ENCODE data around the gene ATP12A.

The ATP12A gene

GRCh38 chr13:24745861-24746617, 65.8 kb downstream of the ATP12A start:
- H3K4me3 Mint-ChIP-seq, result no peak overlapping the region
- no peak overlapping the region for H3K27ac Mint-ChIP-seq (ENCODE audit: low read depth)
- no peaks in the 10 kb centered on the region for H3K9me3 Mint-ChIP-seq
- DNase-seq (ENCODE audit: low spot score in 2 of 2) (no peak), ATAC-seq (replicated peaks; ENCODE audit: extremely low read depth, poor library complexity, severe bottlenecking) (no peak)
- H3K4me1 Mint-ChIP-seq, result peaks cover 6% of the 10 kb centered on the region
- peaks cover 77% of the 10 kb centered on the region for H3K27me3 Mint-ChIP-seq
- H3K36me3 Mint-ChIP-seq (ENCODE audit: insufficient read depth), result no peaks in the 10 kb centered on the region

DNA sequence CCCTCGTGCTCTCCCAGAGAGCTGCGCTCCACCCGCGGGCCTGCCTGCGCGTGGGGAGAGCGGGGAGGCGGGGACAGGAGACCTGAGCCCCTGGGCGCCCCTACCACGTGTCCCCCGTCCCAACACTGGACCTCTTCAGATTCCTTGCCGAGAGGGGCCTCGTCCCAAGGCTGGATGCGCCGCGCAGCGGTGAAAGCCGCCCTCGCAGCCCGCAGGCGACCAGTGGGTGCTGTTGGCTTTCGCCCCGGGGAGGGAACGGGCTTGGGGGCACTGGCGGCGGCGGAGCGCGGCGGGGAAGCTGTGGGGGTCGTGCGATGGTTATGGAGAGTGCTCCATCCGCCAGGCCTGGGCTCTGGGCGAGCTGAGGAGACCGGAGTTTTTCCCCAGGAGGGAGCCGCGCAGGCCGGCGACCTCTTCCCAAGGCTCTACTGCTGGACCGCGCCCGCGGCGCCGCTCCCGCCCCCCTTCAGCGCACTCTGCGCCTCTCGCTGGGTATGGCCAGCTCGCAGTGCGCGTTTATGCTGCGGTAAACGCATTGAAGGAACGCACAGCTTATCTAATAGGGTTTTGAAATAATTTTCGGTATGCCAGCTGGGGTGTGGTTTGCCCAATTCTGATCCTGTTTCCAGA, 66.5 kb downstream of the ATP12A start:
- Mint-ChIP-seq H3K4me3 (peak overlapping the region; percentile 65), H3K27ac (ENCODE audit: low read depth) (no peak overlapping the region), H3K36me3 (ENCODE audit: insufficient read depth) (no peaks in the 10 kb centered on the region), H3K27me3 (peaks cover 84% of the 10 kb centered on the region), H3K9me3 (no peaks in the 10 kb centered on the region), H3K4me1 (peaks cover 6% of the 10 kb centered on the region)
- DNase-seq (ENCODE audit: low spot score in 2 of 2), result no peak
- ATAC-seq (replicated peaks; ENCODE audit: extremely low read depth, poor library complexity, severe bottlenecking), result no peak

- Mint-ChIP-seq H3K4me1 (peaks cover 6% of the 10 kb centered on the region), H3K27ac (ENCODE audit: low read depth) (no peak overlapping the region), H3K9me3 (no peaks in the 10 kb centered on the region), H3K36me3 (ENCODE audit: insufficient read depth) (no peaks in the 10 kb centered on the region), H3K27me3 (peaks cover 91% of the 10 kb centered on the region), H3K4me3 (peak overlapping the region; percentile 65)
- ATAC-seq (replicated peaks; ENCODE audit: extremely low read depth, poor library complexity, severe bottlenecking) (no peak), DNase-seq (ENCODE audit: low spot score in 2 of 2) (no peak)
These were observed 67.2 kb downstream of the ATP12A start for GRCh38 chr13:24747248-24748060.

GRCh38 chr13:24748061-24748400, 67.8 kb downstream of the ATP12A start:
- H3K36me3 Mint-ChIP-seq (ENCODE audit: insufficient read depth), result no peaks in the 10 kb centered on the region
- DNase-seq (ENCODE audit: low spot score in 2 of 2) (no peak), ATAC-seq (replicated peaks; ENCODE audit: extremely low read depth, poor library complexity, severe bottlenecking) (no peak)
- peaks cover 6% of the 10 kb centered on the region for H3K4me1 Mint-ChIP-seq
- peak overlapping the region; percentile 20 for H3K4me3 Mint-ChIP-seq
- H3K27ac Mint-ChIP-seq (ENCODE audit: low read depth), result no peak overlapping the region
- H3K27me3 Mint-ChIP-seq, result peaks cover 91% of the 10 kb centered on the region
- no peaks in the 10 kb centered on the region for H3K9me3 Mint-ChIP-seq

DNA sequence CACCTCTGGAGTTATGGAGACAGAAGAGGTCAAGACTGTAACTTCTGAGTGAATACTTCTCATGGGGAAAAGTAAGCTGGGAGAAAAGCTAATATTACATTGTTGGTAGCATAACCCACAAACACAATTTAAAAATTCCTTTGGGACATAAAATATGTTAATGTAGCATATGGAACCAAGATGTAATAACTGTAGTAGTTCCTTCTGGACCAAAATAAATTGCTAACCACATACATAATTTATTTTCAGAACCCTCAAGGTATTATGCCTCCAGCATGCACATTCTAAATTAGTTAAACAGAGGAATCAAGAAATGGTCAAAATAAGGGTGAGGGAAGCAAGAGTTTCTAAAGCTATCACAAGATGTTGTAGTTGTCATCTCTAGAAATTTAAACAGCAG, 79.0 kb downstream of the ATP12A start:
- H3K27ac Mint-ChIP-seq (ENCODE audit: low read depth), result no peak overlapping the region
- H3K4me1 Mint-ChIP-seq, result no peaks in the 10 kb centered on the region
- H3K4me3 Mint-ChIP-seq, result no peak overlapping the region
- H3K36me3 Mint-ChIP-seq (ENCODE audit: insufficient read depth), result no peaks in the 10 kb centered on the region
- no peak for DNase-seq (ENCODE audit: low spot score in 2 of 2)
- no peak for ATAC-seq (replicated peaks; ENCODE audit: extremely low read depth, poor library complexity, severe bottlenecking)
- no peaks in the 10 kb centered on the region for H3K9me3 Mint-ChIP-seq
- H3K27me3 Mint-ChIP-seq, result peaks cover 46% of the 10 kb centered on the region

Measured in central memory CD8-positive, alpha-beta T cell (primary cell).